Left ventricle myocardium superior (tissue), 1 donor: ENCODE measurements around the gene POP5. TPM values are rescaled to one million over a fixed set of nuclear protein-coding genes. Genes with fewer than 3 reads are reported as not detected.

Experiments
- total RNA-seq: library from RNA; stranded (reverse); fragmentation: NEBNext Ultra II Directional; extraction: Animal tissue kit (Norgen Biotek cat#: 25700); gene quantifications from one replicate; pipeline ENCODE4 v1.2.1, GENCODE V29; 2021
- donor health status: DM: no; HTN: yes; CAD: no; lungs with severe emphysema.

Gene POP5
- total RNA-seq, 1 donor from 2014 or later, result 34.0 TPM

Other genes with a start within 250 kb of the POP5 start
- 6.8 TPM for gene MSI1, start 212.2 kb downstream of the POP5 start, total RNA-seq
- gene COX6A1, start 143.3 kb downstream of the POP5 start, total RNA-seq, result 116 TPM
- gene TRIAP1, start 135.0 kb downstream of the POP5 start, total RNA-seq, result 15.8 TPM
- 13.1 TPM for gene GATC, start 135.0 kb downstream of the POP5 start, total RNA-seq
- 38.9 TPM for gene SRSF9, start 111.7 kb downstream of the POP5 start, total RNA-seq
- 144 TPM for gene DYNLL1, start 85.3 kb downstream of the POP5 start, total RNA-seq
- gene COQ5, start 52.2 kb downstream of the POP5 start, total RNA-seq, result 38.0 TPM
- 251 TPM for gene RNF10, start 47.0 kb downstream of the POP5 start, total RNA-seq
- gene CABP1, start 59.2 kb upstream of the POP5 start, total RNA-seq, result 8.0 TPM
- 130 TPM for gene MLEC, start 105.7 kb upstream of the POP5 start, total RNA-seq
- gene UNC119B, start 129.1 kb upstream of the POP5 start, total RNA-seq, result 13.2 TPM
- 108 TPM for gene ACADS, start 144.4 kb upstream of the POP5 start, total RNA-seq